HEK293 (cell line): ENCODE measurements around the gene PLA2G5.

Experiments
- CTCF ChIA-PET: fragments of 350-600 bp; formaldehyde crosslinking; extraction: SDS; loops from one replicate; lab custom pipeline; 2021; ENCODE audit warnings: antibody characterized with exemption; lab: Yijun Ruan, JAX
- POLR2A ChIA-PET: fragments of 300-600 bp; formaldehyde crosslinking; extraction: SDS; loops from one replicate; lab custom pipeline; 2020; ENCODE audit warnings: antibody characterized with exemption, inconsistent platforms; lab: Yijun Ruan, JAX
- H3K27ac ChIP-seq: fragments of 200-500 bp; sonication (Bioruptor generic); 2 replicates; pipeline ENCODE4 v1.5.1; 2014; ENCODE audit warnings: low read depth, low read length, control low read depth, inconsistent platforms; ENCODE audit errors: extremely low read depth
- H3K36me3 ChIP-seq, 2 experiments: fragments of 200-500 bp in 1 of 2; sonication (Bioruptor generic) in 1 of 2; 1 replicate in 1 of 2; 2 replicates in 1 of 2; pipeline ENCODE4 v1.5.1; 2014 to 2017; ENCODE audit warnings: inconsistent platforms in 2 of 2, low read length in 2 of 2; ENCODE audit not compliant: control insufficient read depth in 2 of 2, insufficient read depth in 1 of 2
- H3K4me1 ChIP-seq: fragments of 200-500 bp; sonication (Bioruptor generic); 2 replicates; pipeline ENCODE4 v1.5.1; 2014; ENCODE audit warnings: mild to moderate bottlenecking, low read length, inconsistent platforms; ENCODE audit not compliant: control insufficient read depth, insufficient read depth
- H3K4me3 ChIP-seq: 2 replicates; pipeline ENCODE4 v1.5.1; 2011; ENCODE audit warnings: low read depth, mild to moderate bottlenecking, control low read depth, low read length, moderate library complexity
- H3K9me3 ChIP-seq: fragments of 200-500 bp; sonication (Bioruptor generic); 2 replicates; pipeline ENCODE4 v1.5.1; 2014; ENCODE audit warnings: low read depth, low read length, inconsistent platforms; ENCODE audit not compliant: control insufficient read depth, insufficient read depth
- GLI2 ChIP-seq: fragments of 450-650 bp; formaldehyde crosslinking; IDR thresholded peaks from 2 replicates; pipeline ENCODE4; 2017; ENCODE audit warnings: missing biosample characterization, missing genetic modification characterization, low read depth, borderline replicate concordance
- PRDM2 ChIP-seq: fragments of 450-650 bp; formaldehyde crosslinking; IDR thresholded peaks from 2 replicates; pipeline ENCODE4 v1.5.1; 2016; ENCODE audit warnings: missing biosample characterization, missing genetic modification characterization, borderline replicate concordance
- SALL2 ChIP-seq: fragments of 450-650 bp; formaldehyde crosslinking; IDR thresholded peaks from 2 replicates; pipeline ENCODE4 v1.5.0; 2017; ENCODE audit warnings: missing biosample characterization, mild to moderate bottlenecking, missing genetic modification characterization, borderline replicate concordance
- YY1 ChIP-seq: fragments of 450-650 bp; formaldehyde crosslinking; IDR thresholded peaks from 2 replicates; pipeline ENCODE4 v1.5.1; 2018; ENCODE audit warnings: missing biosample characterization, missing genetic modification characterization
- ZBTB7A ChIP-seq: fragments of 450-650 bp; formaldehyde crosslinking; IDR thresholded peaks from 2 replicates; pipeline ENCODE4 v1.5.1; 2016; ENCODE audit warnings: low read depth, missing biosample characterization, missing genetic modification characterization
- ZFP41 ChIP-seq: fragments of 450-650 bp; formaldehyde crosslinking; IDR thresholded peaks from 2 replicates; pipeline ENCODE4 v1.5.1; 2016; ENCODE audit warnings: missing biosample characterization, missing genetic modification characterization, borderline replicate concordance
- ZIC2 ChIP-seq: fragments of 450-650 bp; formaldehyde crosslinking; IDR thresholded peaks from 2 replicates; pipeline ENCODE4 v1.5.1; 2016; ENCODE audit warnings: missing biosample characterization, missing genetic modification characterization
- ZNF214 ChIP-seq: fragments of 450-650 bp; formaldehyde crosslinking; IDR thresholded peaks from 2 replicates; pipeline ENCODE4 v1.5.1; 2017; ENCODE audit warnings: missing biosample characterization, mild to moderate bottlenecking, missing genetic modification characterization, borderline replicate concordance
- ZNF488 ChIP-seq: fragments of 450-650 bp; formaldehyde crosslinking; IDR thresholded peaks from 2 replicates; pipeline ENCODE4 v1.5.1; 2016; ENCODE audit warnings: missing biosample characterization, missing genetic modification characterization
- ZNF544 ChIP-seq: fragments of 450-650 bp; formaldehyde crosslinking; IDR thresholded peaks from 2 replicates; pipeline ENCODE4 v1.5.0; 2017; ENCODE audit warnings: missing biosample characterization, missing genetic modification characterization
- ZNF558 ChIP-seq: fragments of 450-650 bp; formaldehyde crosslinking; IDR thresholded peaks from 2 replicates; pipeline ENCODE4 v1.5.1; 2016; ENCODE audit warnings: missing biosample characterization, missing genetic modification characterization
- ZNF654 ChIP-seq: fragments of 450-650 bp; formaldehyde crosslinking; IDR thresholded peaks from 2 replicates; pipeline ENCODE4 v1.5.1; 2016; ENCODE audit warnings: low read depth, missing biosample characterization, missing genetic modification characterization
- ZNF670 ChIP-seq: fragments of 450-650 bp; formaldehyde crosslinking; IDR thresholded peaks from 2 replicates; pipeline ENCODE4 v1.5.1; 2016; ENCODE audit warnings: missing biosample characterization, missing genetic modification characterization, low read depth
- ZSCAN16 ChIP-seq: fragments of 450-650 bp; formaldehyde crosslinking; IDR thresholded peaks from 2 replicates; pipeline ENCODE4 v1.5.1; 2016; ENCODE audit warnings: missing biosample characterization, missing genetic modification characterization
- TF ChIP-seq, protein P1 (sequence below): fragments of 450-650 bp; formaldehyde crosslinking; conservative IDR thresholded peaks from 2 replicates; pipeline ENCODE4 v1.5.1; 2016; ENCODE audit warnings: low read depth, missing biosample characterization, missing genetic modification characterization

Gene PLA2G5

DNA sequence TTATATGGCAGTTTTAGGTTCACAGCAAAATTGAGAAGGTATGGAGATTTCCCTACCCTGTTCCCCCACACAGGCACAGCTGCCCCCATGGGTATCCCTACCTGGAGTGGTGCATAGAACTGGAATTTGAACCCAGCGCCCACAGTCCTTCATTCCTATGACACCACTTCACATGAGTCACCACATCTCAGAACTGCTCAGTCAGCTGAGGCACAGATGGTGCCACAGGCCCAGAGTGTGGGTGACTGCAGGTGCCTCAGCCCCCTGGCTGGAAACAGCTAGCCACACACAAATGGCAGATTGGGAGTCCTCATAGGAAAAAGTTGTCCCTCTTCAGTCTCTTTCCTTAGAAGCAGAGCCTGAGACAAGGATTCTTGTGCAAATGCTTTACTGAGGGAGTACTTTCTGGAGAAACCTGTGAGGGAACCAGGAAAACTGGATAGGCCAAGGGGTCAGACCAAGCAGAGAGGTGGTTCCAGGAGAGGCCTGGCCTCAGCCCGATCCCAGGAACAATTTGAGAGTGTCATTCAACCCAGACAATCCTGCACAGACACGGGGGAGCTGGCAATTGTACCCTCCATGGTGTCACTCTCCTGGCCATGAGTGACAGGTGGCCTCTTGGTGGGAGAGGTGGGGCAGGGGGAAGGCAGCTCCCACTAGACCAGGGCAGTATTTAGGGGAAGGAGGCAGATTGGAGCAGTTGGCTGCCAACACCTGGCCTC is 42.4 kb downstream of the PLA2G5 start (continued):
- TF ChIP-seq PRDM2 = no peak
- no peak for TF ChIP-seq ZSCAN16 (tag by site-specific recombination)
- TF ChIP-seq YY1 (tag by site-specific recombination) = no peak
- TF ChIP-seq ZNF558 = no peak
- TF ChIP-seq ZNF544 (tag by site-specific recombination) = no peak
- no peak for TF ChIP-seq ZNF488
- no peak for TF ChIP-seq ZNF654 (tag by site-specific recombination)
- TF ChIP-seq, protein P1, sequence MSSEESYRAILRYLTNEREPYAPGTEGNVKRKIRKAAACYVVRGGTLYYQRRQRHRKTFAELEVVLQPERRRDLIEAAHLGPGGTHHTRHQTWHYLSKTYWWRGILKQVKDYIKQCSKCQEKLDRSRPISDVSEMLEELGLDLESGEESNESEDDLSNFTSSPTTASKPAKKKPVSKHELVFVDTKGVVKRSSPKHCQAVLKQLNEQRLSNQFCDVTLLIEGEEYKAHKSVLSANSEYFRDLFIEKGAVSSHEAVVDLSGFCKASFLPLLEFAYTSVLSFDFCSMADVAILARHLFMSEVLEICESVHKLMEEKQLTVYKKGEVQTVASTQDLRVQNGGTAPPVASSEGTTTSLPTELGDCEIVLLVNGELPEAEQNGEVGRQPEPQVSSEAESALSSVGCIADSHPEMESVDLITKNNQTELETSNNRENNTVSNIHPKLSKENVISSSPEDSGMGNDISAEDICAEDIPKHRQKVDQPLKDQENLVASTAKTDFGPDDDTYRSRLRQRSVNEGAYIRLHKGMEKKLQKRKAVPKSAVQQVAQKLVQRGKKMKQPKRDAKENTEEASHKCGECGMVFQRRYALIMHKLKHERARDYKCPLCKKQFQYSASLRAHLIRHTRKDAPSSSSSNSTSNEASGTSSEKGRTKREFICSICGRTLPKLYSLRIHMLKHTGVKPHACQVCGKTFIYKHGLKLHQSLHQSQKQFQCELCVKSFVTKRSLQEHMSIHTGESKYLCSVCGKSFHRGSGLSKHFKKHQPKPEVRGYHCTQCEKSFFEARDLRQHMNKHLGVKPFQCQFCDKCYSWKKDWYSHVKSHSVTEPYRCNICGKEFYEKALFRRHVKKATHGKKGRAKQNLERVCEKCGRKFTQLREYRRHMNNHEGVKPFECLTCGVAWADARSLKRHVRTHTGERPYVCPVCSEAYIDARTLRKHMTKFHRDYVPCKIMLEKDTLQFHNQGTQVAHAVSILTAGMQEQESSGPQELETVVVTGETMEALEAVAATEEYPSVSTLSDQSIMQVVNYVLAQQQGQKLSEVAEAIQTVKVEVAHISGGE (tag by site-specific recombination) = no peak
- TF ChIP-seq SALL2 (tag by site-specific recombination) = no peak

GRCh38 chr1:20114021-20114648 is 44.1 kb downstream of the PLA2G5 start:
- TF ChIP-seq ZIC2 (tag by site-specific recombination) (peak; percentile 54), ZNF670 (tag by site-specific recombination) (no peak), ZNF214 (no peak), ZFP41 (tag by site-specific recombination) (no peak), GLI2 (no peak), ZBTB7A (no peak)
- Histone ChIP-seq H3K4me3 (no peak overlapping the region), H3K36me3 (no peaks in the 10 kb centered on the region), H3K4me1 (no peaks in the 10 kb centered on the region), H3K27ac (no peak overlapping the region), H3K9me3 (no peaks in the 10 kb centered on the region)
- POLR2A ChIA-PET = interaction anchor here (0.6 kb wide), 1 partner anchor 149 kb away, joined by 3 read pairs; no protein-coding TSS in a partner anchor
- CTCF ChIA-PET = no interaction called here
